Measurements from ENCODE around the gene C10orf71. TPM values are rescaled to one million over a fixed set of nuclear protein-coding genes. Genes with fewer than 3 reads are reported as not detected.

C10orf71 gene
- total RNA-seq, 1 donor: not detected

DNA sequence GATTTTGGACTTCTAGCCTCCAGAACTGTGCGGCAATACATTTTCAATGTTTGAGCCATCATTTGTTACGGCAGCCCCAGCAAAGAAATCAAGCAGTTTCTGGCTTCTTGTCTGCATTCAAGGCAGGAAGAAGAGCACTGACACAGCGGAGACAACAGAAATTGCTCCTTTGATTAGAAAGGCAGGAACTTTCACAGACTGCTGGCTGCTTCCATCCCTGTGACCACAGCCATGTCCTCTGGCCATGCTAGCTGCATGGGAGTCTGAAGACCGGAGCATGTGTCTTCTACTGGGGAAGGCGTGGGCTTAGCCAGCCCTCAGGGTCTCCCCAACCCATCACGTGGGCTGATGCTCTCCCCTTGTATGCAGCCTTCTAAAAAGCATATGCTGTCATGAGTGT is 19.1 kb downstream of the C10orf71 start:
- TF ChIP-seq, protein P1, sequence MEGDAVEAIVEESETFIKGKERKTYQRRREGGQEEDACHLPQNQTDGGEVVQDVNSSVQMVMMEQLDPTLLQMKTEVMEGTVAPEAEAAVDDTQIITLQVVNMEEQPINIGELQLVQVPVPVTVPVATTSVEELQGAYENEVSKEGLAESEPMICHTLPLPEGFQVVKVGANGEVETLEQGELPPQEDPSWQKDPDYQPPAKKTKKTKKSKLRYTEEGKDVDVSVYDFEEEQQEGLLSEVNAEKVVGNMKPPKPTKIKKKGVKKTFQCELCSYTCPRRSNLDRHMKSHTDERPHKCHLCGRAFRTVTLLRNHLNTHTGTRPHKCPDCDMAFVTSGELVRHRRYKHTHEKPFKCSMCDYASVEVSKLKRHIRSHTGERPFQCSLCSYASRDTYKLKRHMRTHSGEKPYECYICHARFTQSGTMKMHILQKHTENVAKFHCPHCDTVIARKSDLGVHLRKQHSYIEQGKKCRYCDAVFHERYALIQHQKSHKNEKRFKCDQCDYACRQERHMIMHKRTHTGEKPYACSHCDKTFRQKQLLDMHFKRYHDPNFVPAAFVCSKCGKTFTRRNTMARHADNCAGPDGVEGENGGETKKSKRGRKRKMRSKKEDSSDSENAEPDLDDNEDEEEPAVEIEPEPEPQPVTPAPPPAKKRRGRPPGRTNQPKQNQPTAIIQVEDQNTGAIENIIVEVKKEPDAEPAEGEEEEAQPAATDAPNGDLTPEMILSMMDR (IDR thresholded peaks at IDR 0.05; ENCODE audit: insufficient read depth, low read length): no peak
- no peak for DNase-seq (ENCODE audit: low read depth)
- H3K4me3 ChIP-seq (ENCODE audit: low read depth, low read length): no peak overlapping the region

DNA sequence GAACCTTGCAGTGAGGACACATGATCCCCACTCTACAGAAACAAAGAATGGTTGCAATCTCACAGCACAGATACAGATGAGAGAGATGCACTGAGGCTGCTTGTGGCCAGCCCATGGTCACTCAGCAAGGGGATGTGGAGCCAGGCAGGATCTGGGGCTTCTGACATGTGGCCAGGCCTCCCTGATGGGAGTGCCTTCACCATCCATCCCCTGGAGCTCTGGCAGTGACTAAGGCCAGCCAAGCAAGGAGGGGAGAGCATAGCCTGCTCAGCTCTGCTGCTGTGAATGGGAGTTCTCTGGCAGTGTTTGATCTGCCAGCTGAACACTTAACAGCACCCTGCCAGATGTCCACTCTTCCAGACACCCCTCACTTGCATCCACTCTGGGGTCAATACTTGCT is 19.8 kb downstream of the C10orf71 start:
- TF ChIP-seq, protein P1 (IDR thresholded peaks at IDR 0.05; ENCODE audit: insufficient read depth, low read length): no peak
- no peak for DNase-seq (ENCODE audit: low read depth)
- no peak overlapping the region for H3K4me3 ChIP-seq (ENCODE audit: low read depth, low read length)

DNA sequence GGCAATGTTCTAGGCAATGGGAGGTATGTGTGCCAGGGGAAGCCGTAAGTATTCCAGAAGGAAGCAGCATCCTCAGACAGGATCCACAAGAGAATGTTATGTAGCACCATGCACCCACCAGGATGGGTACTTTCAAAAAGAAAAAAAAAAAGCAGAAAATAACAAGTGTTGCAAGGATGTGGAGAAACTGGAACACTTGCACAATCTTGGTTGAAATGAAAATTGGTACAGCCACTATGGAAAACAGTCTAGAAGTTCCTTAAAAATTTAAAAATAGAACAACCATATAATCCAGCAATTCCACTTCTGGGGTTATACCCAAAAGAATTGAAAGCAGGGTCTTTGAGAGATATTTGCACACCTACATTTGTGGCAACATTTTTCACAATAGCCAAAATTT is 20.2 kb downstream of the C10orf71 start:
- TF ChIP-seq, protein P1 (IDR thresholded peaks at IDR 0.05; ENCODE audit: insufficient read depth, low read length): no peak
- DNase-seq (ENCODE audit: low read depth): no peak

DNA sequence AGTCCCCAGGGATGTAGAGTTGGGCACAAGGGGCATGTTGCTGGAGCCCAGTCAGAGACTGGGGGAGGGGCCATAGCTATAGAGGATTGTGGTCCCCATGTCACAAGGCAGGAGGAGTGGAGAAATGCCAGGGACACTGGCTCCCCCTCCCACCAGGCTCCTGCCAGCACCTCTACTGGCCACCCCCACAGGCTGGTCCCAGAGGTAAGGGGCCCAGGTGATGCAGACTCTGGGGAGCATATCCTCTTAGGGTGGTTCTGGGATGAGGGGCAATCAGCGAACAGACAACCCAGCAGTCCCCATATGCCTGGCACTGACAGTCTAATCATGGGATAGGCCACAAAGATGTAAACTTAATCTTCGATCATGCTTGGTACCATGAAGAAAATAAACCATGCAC is 21.2 kb downstream of the C10orf71 start:
- TF ChIP-seq, protein P1 (IDR thresholded peaks at IDR 0.05; ENCODE audit: insufficient read depth, low read length): no peak

More for the DNA sequence above, 20.2 kb downstream of the C10orf71 start:
- H3K4me3 ChIP-seq (ENCODE audit: low read depth, low read length): no peak overlapping the region

DNA sequence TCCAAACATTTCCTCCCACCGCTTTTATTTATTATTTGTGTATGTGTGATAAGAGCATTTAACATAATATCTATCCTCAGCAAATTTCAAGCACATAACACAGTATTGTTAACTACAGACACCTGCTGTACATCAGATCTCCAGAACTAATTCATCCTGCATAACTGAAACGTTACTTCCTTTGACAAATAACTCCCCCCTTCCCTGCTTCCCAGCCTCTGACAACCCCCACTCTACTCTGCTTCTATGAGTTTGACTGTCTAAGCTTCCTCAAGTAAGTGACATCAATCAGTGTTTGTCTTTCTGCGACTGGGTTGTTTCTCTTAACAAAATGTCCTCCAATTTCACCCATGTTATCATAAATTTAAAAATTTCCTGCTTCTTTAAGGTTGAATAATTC is 22.1 kb downstream of the C10orf71 start:
- DNase-seq (ENCODE audit: low read depth): no peak
- no peak overlapping the region for H3K4me3 ChIP-seq (ENCODE audit: low read depth, low read length)
- TF ChIP-seq, protein P1 (IDR thresholded peaks at IDR 0.05; ENCODE audit: insufficient read depth, low read length): no peak

More for the DNA sequence above, 21.2 kb downstream of the C10orf71 start:
- no peak overlapping the region for H3K4me3 ChIP-seq (ENCODE audit: low read depth, low read length)
- no peak for DNase-seq (ENCODE audit: low read depth)

DNA sequence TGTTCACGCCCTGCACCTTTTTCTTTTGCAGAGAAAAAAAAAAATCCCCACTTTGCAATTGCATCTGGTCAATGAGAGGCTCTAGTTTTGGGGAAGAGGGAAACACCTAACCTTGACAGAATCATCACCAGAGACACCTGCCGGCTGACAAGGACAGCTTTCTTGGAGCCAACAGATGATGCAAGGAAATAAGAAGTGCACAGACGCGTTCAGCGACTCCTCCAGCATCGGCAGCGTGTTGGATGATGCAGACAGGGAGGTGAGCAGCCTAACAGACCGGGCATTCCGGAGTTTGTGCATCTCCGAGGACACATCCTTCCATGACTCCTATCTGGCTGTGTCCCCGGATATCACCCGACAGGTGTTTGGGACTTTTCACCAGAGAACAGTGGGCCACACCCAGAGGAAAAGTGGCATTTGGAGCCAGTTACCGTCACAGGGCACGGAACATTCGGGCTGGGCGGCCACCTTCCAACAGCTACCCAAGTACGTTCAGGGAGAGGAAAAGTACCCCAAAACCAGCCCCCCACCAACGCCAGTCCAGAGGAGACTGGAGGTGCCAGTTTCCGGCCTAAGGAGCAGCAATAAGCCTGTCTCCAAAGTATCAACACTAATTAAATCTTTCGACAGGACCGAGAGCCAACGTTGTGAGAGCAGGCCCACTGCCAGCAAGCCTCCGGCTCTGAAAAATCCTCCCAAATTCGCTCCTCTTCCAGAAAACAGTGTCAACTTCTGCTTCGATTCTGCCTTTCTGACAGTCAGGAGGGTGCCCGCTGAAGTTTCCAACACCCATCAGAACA is 23.6 kb downstream of the C10orf71 start:
- TF ChIP-seq, protein P1 (IDR thresholded peaks at IDR 0.05; ENCODE audit: insufficient read depth, low read length): no peak
- DNase-seq (ENCODE audit: low read depth): no peak
- H3K4me3 ChIP-seq (ENCODE audit: low read depth, low read length): no peak overlapping the region

All from fibroblast of the aortic adventitia (primary cell).